ENCODE measurements around the gene OR51I2. TPM values are rescaled to one million over a fixed set of nuclear protein-coding genes. Genes with fewer than 3 reads are reported as not detected.

The OR51I2 gene
- not detected for total RNA-seq

- Histone ChIP-seq H3K9me3 (no peaks in the 10 kb centered on the region), H3K4me3 (no peak within 1 kb of the TSS), H3K4me1 (no peaks in the 10 kb centered on the region), H3K27ac (no peak within 1 kb of the TSS), H3K27me3 (no peaks in the 10 kb centered on the region), H3K36me3 (no peaks in the 10 kb centered on the region)
- DNase-seq (no peak), ATAC-seq (ENCODE audit: low FRiP score in 2 of 2) (no peak)
- TF ChIP-seq EP300 (IDR thresholded peaks at IDR 0.05) (no peak), POLR2A (IDR thresholded peaks at IDR 0.05) (no peak), POLR2AphosphoS5 (IDR thresholded peaks at IDR 0.05) (no peak), CTCF (IDR thresholded peaks at IDR 0.05) (no peak)
- 90 to 93% methylated on average over 2 of the region's 2 CpGs for WGBS, 2 donors
Measured at GRCh38 chr11:5449023-5449422, at the start of gene OR51I2. Gene OR51I2 (plus strand): TSS chr11:5449323. CDS start chr11:5453489, 4,166 bp downstream.

- Histone ChIP-seq H3K4me3 (no peak overlapping the region), H3K27me3 (no peaks in the 10 kb centered on the region), H3K36me3 (no peaks in the 10 kb centered on the region), H3K27ac (no peak overlapping the region), H3K9me3 (no peaks in the 10 kb centered on the region), H3K4me1 (no peaks in the 10 kb centered on the region)
- TF ChIP-seq POLR2AphosphoS5 (IDR thresholded peaks at IDR 0.05) (no peak), CTCF (IDR thresholded peaks at IDR 0.05) (no peak), EP300 (IDR thresholded peaks at IDR 0.05) (no peak), POLR2A (IDR thresholded peaks at IDR 0.05) (no peak)
- ATAC-seq (ENCODE audit: low FRiP score in 2 of 2): no peak
- DNase-seq: no peak
Measured at GRCh38 chr11:5405173-5405572, 44.0 kb upstream of the OR51I2 start.

GRCh38 chr11:5420993-5421392 lies 28.1 kb upstream of the OR51I2 start:
- no peak overlapping the region for H3K4me3 ChIP-seq
- H3K4me1 ChIP-seq: no peaks in the 10 kb centered on the region
- no peaks in the 10 kb centered on the region for H3K27me3 ChIP-seq
- H3K9me3 ChIP-seq: no peaks in the 10 kb centered on the region
- 63 to 64% methylated on average over 5 of the region's 5 CpGs for WGBS, 2 donors
- TF ChIP-seq CTCF (IDR thresholded peaks at IDR 0.05) (no peak), POLR2A (IDR thresholded peaks at IDR 0.05) (no peak), EP300 (IDR thresholded peaks at IDR 0.05) (no peak), POLR2AphosphoS5 (IDR thresholded peaks at IDR 0.05) (no peak)
- no peak for DNase-seq
- no peak overlapping the region for H3K27ac ChIP-seq
- no peaks in the 10 kb centered on the region for H3K36me3 ChIP-seq
- no peak for ATAC-seq (ENCODE audit: low FRiP score in 2 of 2)

- H3K4me3 ChIP-seq: no peak within 1 kb of the TSS
- no peak within 1 kb of the TSS for H3K27ac ChIP-seq
- TF ChIP-seq CTCF (IDR thresholded peaks at IDR 0.05) (no peak), POLR2AphosphoS5 (IDR thresholded peaks at IDR 0.05) (no peak), POLR2A (IDR thresholded peaks at IDR 0.05) (no peak), EP300 (IDR thresholded peaks at IDR 0.05) (no peak)
- DNase-seq (no peak), ATAC-seq (ENCODE audit: low FRiP score in 2 of 2) (no peak)
- H3K9me3 ChIP-seq: no peaks in the 10 kb centered on the region
- 90 to 96% methylated on average over 1 of the region's 1 CpG for WGBS, 2 donors
- H3K4me1 ChIP-seq: no peaks in the 10 kb centered on the region
- no peaks in the 10 kb centered on the region for H3K36me3 ChIP-seq
- no peaks in the 10 kb centered on the region for H3K27me3 ChIP-seq
Measured at GRCh38 chr11:5421811-5422210, 27.3 kb upstream of the OR51I2 start, which contains the start of gene OR51Q1. Gene OR51Q1 (plus strand): TSS chr11:5422111. CDS start chr11:5422201, 90 bp downstream.

GRCh38 chr11:5423131-5423530 lies 26.0 kb upstream of the OR51I2 start:
- Histone ChIP-seq H3K27me3 (no peaks in the 10 kb centered on the region), H3K27ac (no peak overlapping the region), H3K36me3 (no peaks in the 10 kb centered on the region), H3K4me3 (no peak overlapping the region), H3K4me1 (no peaks in the 10 kb centered on the region), H3K9me3 (no peaks in the 10 kb centered on the region)
- DNase-seq (no peak), ATAC-seq (ENCODE audit: low FRiP score in 2 of 2) (no peak)
- 50 to 79% methylated on average over 3 of the region's 3 CpGs for WGBS, 2 donors
- TF ChIP-seq CTCF (IDR thresholded peaks at IDR 0.05): no peak
- TF ChIP-seq POLR2A (IDR thresholded peaks at IDR 0.05): no peak
- no peak for TF ChIP-seq POLR2AphosphoS5 (IDR thresholded peaks at IDR 0.05)
- no peak for TF ChIP-seq EP300 (IDR thresholded peaks at IDR 0.05)

Measured in upper lobe of left lung (tissue), 6 donors.